Measurements from ENCODE around the gene CCNG2.

DNA sequence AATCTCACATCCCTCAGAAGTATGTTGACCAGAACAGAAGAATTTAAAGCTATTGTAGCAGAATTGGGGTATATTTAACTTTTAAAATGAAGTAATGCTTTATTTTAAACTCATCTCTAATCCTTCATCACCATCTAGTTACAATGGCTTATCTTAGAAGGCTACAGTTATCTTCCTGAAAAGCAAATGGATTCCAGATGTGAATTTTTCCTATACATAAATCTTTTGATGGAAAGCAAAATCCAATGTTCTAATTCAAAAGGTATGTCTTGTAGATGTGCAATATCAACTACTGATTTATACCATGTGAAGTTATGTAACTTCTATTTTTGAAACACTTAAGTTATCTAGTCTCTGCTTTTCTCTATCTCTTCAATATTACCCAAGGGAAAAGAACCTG, 47.6 kb downstream of the CCNG2 start:
- no peak for TF ChIP-seq POLR2A (IDR thresholded peaks at IDR 0.05)
- TF ChIP-seq, protein P1, sequence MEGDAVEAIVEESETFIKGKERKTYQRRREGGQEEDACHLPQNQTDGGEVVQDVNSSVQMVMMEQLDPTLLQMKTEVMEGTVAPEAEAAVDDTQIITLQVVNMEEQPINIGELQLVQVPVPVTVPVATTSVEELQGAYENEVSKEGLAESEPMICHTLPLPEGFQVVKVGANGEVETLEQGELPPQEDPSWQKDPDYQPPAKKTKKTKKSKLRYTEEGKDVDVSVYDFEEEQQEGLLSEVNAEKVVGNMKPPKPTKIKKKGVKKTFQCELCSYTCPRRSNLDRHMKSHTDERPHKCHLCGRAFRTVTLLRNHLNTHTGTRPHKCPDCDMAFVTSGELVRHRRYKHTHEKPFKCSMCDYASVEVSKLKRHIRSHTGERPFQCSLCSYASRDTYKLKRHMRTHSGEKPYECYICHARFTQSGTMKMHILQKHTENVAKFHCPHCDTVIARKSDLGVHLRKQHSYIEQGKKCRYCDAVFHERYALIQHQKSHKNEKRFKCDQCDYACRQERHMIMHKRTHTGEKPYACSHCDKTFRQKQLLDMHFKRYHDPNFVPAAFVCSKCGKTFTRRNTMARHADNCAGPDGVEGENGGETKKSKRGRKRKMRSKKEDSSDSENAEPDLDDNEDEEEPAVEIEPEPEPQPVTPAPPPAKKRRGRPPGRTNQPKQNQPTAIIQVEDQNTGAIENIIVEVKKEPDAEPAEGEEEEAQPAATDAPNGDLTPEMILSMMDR (IDR thresholded peaks at IDR 0.05) = no peak
- TF ChIP-seq POLR2AphosphoS5 (IDR thresholded peaks at IDR 0.05) = no peak
- no peak for TF ChIP-seq EP300 (IDR thresholded peaks at IDR 0.05)
